GM19025 (cell line): ENCODE measurements around the gene SYNDIG1.

Source experiments
- ATAC-seq: cut with Tn5 transposase; IDR thresholded peaks from one replicate; pipeline ENCODE4 v1.9.1; 2021; ENCODE audit warnings: mild to moderate bottlenecking, low read depth, moderate library complexity; ENCODE audit not compliant: unreplicated experiment

SYNDIG1 gene

GRCh38 chr20:24518515-24518914 lies 49.1 kb downstream of the SYNDIG1 start:
- no peak for ATAC-seq

DNA sequence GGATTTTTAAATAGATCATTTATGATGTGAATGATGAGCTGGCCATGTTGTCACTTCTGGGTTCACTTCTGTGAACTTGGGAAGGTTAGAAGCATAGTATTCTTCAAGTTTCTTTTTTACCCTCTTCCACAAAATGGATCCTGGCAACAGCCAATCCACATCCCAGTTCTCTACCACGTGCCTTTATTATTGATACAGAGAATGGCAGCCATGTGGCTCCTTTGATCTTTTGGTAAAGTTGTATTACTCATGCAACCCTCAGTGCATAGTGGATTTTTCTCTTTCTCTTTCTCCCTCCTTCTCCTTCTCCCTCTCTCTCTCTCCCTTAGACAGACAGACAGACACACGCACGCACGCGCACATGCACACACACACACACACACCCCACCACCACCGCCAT lies 50.0 kb downstream of the SYNDIG1 start:
- no peak for ATAC-seq

GRCh38 chr20:24521032-24521431 lies 51.6 kb downstream of the SYNDIG1 start:
- no peak for ATAC-seq

DNA sequence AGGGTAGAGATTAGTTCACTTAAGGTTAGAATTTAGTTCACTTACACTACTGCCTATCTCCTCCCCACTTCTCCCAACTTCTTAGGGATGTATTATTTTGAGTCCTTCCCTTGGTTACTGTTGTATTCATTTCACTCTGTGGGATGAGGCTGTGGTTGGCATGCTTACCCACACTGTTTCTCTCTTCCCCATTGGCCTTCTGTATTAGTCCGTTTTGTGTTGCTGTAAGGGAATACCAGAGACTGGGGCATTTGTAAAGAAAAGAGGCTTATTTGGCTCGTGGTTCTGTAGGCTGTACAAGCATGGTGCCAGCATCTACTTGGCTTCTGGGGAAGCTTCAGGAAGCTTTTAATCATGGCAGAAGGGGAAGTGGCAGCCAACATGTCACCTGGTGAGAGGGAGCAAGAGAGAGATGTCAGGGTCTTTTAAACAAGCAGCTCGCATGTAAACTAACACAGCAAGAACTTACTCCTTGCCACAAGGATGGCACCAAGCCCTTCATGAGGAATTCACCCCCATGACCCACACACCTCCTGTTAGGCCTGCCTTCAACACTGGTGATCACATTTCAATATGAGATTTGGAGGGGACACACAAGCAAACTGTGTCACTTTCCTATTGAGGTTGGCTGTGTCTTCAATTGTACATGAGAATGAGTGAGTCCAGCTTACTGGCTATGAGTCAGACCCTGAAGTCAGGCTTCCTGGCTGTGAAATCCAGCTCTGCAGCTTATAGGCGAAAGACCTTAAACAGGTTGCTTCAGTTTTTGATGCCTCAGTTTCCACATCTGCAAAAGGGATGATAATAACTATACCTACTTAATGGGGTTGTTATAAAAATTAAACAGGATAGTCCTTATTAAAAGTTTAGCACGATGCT lies 53.3 kb downstream of the SYNDIG1 start:
- ATAC-seq = no peak

GRCh38 chr20:24523661-24524060 lies 54.2 kb downstream of the SYNDIG1 start:
- no peak for ATAC-seq

GRCh38 chr20:24528583-24529368 lies 59.3 kb downstream of the SYNDIG1 start:
- no peak for ATAC-seq

- ATAC-seq = no peak
These were observed 59.9 kb downstream of the SYNDIG1 start for GRCh38 chr20:24529369-24529719.

DNA sequence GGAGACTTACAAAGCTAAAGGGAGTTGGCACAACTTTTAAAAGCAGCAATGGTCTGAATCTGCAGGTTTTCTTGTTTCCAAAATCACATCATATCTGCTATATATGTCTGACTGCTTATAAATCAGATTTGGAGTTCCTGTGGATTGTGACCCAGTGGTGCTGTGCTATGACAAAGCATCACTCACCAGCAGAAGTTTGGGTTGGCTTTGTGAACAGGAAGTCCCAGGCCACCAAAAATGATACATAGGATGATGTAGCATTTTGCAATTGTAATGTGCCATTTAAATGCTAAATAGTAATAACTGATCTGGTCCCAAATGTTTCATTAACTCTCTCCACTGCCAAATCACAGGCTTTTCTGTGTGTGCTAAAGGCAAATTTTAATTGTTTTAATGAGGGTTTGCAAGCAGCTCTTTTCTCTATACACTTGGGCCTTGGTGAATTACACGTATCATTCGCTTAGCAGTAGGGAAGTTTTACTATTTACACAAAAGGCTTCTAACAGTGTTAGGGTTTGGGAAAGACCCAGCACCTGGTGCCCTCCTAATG lies 60.8 kb downstream of the SYNDIG1 start:
- ATAC-seq = no peak

DNA sequence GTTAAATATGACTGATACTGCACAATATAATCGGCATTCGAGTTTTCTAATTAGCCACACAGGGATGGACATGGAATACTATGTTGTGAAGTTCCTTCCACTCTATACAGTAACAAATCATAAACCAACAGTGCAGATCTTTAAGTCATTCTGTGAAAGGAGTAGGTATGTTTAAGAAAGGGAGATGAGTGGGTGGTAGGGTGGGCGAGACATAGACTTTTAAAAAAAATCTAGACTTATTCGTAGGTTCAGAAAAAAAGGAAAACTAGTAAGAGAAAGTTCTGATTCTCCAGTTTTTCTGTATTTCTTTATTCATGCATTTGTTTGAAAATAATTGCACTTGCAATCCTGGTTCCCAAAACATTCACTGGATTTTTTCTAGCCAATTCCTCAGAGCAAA lies 61.8 kb downstream of the SYNDIG1 start:
- no peak for ATAC-seq

- ATAC-seq = no peak
These were observed 62.4 kb downstream of the SYNDIG1 start for GRCh38 chr20:24531631-24532419.

DNA sequence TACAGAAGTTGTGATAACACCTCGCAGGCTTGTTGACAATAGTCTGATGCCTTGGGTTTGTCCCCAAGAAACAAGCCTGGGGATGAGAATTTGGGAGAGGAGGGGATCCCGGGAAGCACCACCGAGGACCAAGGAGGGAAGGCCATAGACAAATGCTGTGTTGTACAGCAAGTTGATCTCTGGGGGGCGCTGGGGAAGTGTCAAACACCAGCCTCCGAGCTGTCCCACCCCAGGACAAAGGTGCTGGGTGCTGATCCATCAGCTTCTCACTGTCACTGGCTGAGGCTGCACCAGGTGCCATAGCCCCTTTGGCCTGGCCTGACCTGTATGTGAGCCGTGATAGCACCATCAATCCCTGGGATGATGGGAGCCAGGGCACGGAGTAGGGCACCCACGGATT lies 64.0 kb downstream of the SYNDIG1 start:
- ATAC-seq = no peak

- ATAC-seq = no peak
These were observed 64.9 kb downstream of the SYNDIG1 start for GRCh38 chr20:24534282-24534681.

DNA sequence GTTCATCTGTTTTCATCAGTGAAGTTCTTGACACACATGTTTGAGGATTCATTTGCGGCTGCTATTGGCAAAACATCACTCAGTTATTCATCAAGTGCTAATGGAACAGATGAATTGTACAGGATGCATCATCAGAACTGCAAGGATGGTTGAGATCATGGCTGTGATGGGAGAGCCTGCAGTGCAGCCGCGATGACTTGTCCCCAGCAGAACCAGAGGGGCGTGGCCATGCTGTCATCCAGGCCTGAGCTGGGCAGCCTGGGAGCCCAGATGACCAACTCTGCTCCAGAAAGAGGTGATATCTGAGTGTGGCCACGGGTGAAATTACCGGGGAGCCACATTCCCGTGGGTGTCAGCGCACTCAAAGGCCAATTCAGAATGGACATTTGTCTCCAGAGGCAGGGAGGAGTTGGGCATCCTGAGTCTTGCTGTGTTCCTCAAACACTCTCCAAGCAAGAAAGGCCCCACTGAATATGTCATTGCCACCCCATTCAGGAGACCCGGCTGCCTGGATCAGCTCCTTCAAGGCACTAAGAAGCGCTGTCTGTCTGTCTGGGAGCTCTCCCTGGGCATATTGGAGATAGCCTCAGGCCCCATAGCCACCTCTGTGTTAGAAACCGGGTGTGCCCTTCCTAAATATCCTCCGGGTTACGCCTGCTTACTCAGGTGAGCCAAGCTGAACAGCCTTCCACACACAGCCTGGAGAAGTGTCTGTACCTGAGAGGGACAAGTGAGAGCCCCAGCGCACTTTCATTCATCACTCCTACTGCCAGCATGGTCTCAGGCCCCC lies 66.7 kb downstream of the SYNDIG1 start:
- ATAC-seq = no peak

- no peak for ATAC-seq
These were observed 67.8 kb downstream of the SYNDIG1 start for GRCh38 chr20:24537210-24537609.

DNA sequence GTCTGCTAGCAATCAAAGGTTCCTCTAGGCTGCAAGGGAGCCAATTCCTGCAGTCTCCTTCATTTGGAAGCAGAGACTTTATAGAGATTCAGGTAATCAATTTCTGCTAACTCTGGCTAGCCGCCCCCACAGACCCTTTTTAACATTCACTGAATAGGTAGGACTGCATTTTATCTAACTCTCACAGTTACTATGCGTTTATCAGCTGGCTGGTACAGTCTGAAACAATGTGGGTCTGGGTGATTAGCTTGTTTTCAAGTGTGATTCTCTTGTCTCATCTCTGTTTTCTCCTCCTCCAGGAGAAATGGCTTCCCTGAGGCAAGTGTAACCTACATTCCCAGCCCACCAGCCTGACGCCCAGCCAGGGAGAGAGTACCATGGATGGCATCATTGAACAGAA lies 73.3 kb downstream of the SYNDIG1 start:
- no peak for ATAC-seq

DNA sequence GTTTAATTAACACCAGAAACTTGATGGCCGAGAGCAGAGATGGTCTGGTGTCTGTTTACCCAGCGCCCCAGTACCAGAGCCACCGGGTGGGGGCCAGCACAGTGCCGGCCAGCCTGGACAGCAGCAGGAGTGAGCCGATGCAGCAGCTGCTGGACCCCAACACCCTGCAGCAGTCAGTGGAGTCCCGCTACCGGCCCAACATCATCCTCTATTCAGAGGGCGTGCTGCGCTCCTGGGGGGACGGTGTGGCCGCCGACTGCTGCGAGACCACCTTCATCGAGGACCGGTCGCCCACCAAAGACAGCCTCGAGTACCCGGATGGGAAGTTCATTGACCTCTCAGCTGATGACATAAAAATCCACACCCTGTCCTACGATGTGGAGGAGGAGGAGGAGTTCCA lies 73.7 kb downstream of the SYNDIG1 start:
- ATAC-seq = no peak

DNA sequence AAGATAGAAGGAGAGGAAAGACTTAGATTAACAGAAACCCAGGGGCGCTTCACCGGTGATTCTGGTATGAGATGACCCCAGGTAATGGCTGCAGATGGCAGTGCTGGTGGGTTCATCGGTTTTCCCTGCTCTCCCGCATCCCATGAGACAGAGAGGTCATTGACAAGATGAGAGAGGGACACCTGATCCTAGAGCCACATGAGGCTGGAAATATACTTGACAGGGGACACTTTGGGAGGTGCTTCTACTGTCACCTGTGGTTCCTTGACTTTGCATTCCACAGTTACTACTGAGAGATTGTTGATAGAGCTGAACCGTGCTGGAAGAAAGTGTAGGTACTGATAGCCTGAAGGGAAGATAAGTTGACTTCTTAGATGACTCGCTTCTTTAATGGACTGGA lies 74.3 kb downstream of the SYNDIG1 start:
- ATAC-seq = no peak

- ATAC-seq = no peak
These were observed 74.9 kb downstream of the SYNDIG1 start for GRCh38 chr20:24544371-24544770.

DNA sequence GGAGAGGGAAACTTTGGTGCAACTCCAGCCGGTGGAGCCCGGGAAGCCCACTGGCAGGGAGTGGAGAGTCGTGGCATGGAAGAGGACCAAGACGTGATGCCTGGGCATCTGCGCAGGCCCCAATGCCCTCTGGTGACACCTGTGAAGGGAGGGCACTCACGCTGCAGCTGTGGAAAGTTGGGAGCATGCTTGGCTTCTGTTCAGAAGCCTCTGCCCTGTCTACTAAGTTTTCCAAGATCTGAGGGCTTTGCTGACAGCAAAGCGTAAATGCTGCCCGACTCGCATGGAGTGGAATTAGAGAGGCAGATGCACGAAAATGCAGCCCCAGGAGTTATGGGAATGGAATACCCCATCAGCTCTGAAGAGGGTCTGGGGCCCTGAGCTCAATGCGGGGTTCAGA lies 75.7 kb downstream of the SYNDIG1 start:
- no peak for ATAC-seq
